ENCODE data around the gene CC2D1B. TPM values are rescaled to one million over a fixed set of nuclear protein-coding genes. Genes with fewer than 3 reads are reported as not detected.

CC2D1B gene
- polyA plus RNA-seq, 1 donor from 2014 or later = 20.1 TPM

DNA sequence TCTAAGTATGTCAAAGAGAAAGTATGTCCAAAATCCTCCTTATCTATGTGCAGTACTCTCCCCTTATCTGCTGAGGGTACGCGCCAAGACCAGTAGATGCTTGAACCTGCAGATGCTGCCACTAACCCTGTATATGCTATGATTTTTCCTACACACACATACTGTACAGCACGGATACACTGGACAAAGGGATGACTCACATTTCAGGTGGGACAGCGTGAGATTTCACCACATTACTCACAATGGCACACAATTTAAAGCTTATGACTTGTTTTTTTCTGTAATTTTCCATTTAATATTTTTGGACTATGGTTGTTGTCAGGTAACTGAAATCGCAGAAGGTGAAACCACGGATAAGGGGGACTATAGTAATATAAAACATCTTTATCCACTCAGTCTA lies 34.1 kb upstream of the CC2D1B start:
- H3K4me2 ChIP-seq (ENCODE audit: low read length) = no peak overlapping the region
- no peaks in the 10 kb centered on the region for H3K27me3 ChIP-seq (ENCODE audit: insufficient read depth, low read depth, low read length)
- no peak overlapping the region for H3K9ac ChIP-seq (ENCODE audit: low read length)
- H3K79me2 ChIP-seq (replicated peaks; ENCODE audit: insufficient read depth, low read length) = peaks cover 15% of the 10 kb centered on the region
- no peaks in the 10 kb centered on the region for H4K20me1 ChIP-seq (ENCODE audit: insufficient read depth)
- H3K9me2 ChIP-seq (ENCODE audit: insufficient read depth, low read length) = no peaks in the 10 kb centered on the region
- no peaks in the 10 kb centered on the region for H3F3A ChIP-seq (ENCODE audit: insufficient read depth, low read length, poor library complexity, severe bottlenecking)
- TF ChIP-seq POLR2AphosphoS5 (IDR thresholded peaks at IDR 0.05) (no peak), EZH2 (IDR thresholded peaks at IDR 0.05; ENCODE audit: borderline replicate concordance, insufficient read depth, low read length, poor library complexity, severe bottlenecking) (no peak), SMC3 (conservative IDR thresholded peaks at IDR 0.05; ENCODE audit: poor library complexity) (no peak), TAF1 (IDR thresholded peaks at IDR 0.05; ENCODE audit: low read depth) (no peak), MXI1 (conservative IDR thresholded peaks at IDR 0.05; ENCODE audit: poor library complexity, severe bottlenecking) (no peak), EP300 (conservative IDR thresholded peaks at IDR 0.05; ENCODE audit: poor library complexity, severe bottlenecking) (no peak), RAD21 (conservative IDR thresholded peaks at IDR 0.05) (no peak)
- TF ChIP-seq, protein P1, sequence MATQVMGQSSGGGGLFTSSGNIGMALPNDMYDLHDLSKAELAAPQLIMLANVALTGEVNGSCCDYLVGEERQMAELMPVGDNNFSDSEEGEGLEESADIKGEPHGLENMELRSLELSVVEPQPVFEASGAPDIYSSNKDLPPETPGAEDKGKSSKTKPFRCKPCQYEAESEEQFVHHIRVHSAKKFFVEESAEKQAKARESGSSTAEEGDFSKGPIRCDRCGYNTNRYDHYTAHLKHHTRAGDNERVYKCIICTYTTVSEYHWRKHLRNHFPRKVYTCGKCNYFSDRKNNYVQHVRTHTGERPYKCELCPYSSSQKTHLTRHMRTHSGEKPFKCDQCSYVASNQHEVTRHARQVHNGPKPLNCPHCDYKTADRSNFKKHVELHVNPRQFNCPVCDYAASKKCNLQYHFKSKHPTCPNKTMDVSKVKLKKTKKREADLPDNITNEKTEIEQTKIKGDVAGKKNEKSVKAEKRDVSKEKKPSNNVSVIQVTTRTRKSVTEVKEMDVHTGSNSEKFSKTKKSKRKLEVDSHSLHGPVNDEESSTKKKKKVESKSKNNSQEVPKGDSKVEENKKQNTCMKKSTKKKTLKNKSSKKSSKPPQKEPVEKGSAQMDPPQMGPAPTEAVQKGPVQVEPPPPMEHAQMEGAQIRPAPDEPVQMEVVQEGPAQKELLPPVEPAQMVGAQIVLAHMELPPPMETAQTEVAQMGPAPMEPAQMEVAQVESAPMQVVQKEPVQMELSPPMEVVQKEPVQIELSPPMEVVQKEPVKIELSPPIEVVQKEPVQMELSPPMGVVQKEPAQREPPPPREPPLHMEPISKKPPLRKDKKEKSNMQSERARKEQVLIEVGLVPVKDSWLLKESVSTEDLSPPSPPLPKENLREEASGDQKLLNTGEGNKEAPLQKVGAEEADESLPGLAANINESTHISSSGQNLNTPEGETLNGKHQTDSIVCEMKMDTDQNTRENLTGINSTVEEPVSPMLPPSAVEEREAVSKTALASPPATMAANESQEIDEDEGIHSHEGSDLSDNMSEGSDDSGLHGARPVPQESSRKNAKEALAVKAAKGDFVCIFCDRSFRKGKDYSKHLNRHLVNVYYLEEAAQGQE (IDR thresholded peaks at IDR 0.05; ENCODE audit: borderline replicate concordance) = no peak
- TF ChIP-seq, protein P2, sequence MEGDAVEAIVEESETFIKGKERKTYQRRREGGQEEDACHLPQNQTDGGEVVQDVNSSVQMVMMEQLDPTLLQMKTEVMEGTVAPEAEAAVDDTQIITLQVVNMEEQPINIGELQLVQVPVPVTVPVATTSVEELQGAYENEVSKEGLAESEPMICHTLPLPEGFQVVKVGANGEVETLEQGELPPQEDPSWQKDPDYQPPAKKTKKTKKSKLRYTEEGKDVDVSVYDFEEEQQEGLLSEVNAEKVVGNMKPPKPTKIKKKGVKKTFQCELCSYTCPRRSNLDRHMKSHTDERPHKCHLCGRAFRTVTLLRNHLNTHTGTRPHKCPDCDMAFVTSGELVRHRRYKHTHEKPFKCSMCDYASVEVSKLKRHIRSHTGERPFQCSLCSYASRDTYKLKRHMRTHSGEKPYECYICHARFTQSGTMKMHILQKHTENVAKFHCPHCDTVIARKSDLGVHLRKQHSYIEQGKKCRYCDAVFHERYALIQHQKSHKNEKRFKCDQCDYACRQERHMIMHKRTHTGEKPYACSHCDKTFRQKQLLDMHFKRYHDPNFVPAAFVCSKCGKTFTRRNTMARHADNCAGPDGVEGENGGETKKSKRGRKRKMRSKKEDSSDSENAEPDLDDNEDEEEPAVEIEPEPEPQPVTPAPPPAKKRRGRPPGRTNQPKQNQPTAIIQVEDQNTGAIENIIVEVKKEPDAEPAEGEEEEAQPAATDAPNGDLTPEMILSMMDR (IDR thresholded peaks at IDR 0.05; ENCODE audit: poor library complexity, severe bottlenecking) = no peak
- no peaks in the 10 kb centered on the region for H3K36me3 ChIP-seq (ENCODE audit: insufficient read depth, low read length)
- H3K9me3 ChIP-seq (ENCODE audit: low read length) = no peaks in the 10 kb centered on the region
- H2AFZ ChIP-seq (ENCODE audit: low read depth, low read length) = no peak overlapping the region
- no peak overlapping the region for H3K4me3 ChIP-seq (ENCODE audit: low read length)
- no peak overlapping the region for H3K27ac ChIP-seq (ENCODE audit: low read length)

DNA sequence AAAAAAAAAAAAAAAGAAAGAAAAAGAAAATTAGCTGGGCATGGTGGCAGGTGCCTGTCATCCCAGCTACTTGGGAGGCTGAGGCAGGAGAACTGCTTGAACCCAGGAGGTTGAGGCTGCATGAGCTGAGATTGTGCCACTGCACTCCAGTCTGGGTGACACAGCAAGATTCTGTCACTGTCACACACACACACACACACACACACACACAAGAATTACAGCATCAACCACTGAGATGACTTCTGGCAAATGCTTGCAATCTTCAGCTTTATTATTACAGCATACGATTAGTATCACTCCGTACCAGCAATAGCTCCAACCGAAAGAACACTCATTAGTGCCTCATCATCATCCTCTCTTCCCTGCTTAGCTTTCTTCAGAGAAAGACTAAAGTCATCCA lies 33.6 kb upstream of the CC2D1B start:
- Histone ChIP-seq H3K9ac (ENCODE audit: low read length) (no peak overlapping the region), H2AFZ (ENCODE audit: low read depth, low read length) (no peak overlapping the region), H3K27me3 (ENCODE audit: insufficient read depth, low read depth, low read length) (no peaks in the 10 kb centered on the region), H3K4me3 (ENCODE audit: low read length) (no peak overlapping the region), H3F3A (ENCODE audit: insufficient read depth, low read length, poor library complexity, severe bottlenecking) (no peaks in the 10 kb centered on the region), H4K20me1 (ENCODE audit: insufficient read depth) (no peaks in the 10 kb centered on the region), H3K27ac (ENCODE audit: low read length) (no peak overlapping the region), H3K4me2 (ENCODE audit: low read length) (no peak overlapping the region), H3K79me2 (replicated peaks; ENCODE audit: insufficient read depth, low read length) (peaks cover 11% of the 10 kb centered on the region), H3K9me3 (ENCODE audit: low read length) (no peaks in the 10 kb centered on the region), H3K36me3 (ENCODE audit: insufficient read depth, low read length) (no peaks in the 10 kb centered on the region), H3K9me2 (ENCODE audit: insufficient read depth, low read length) (no peaks in the 10 kb centered on the region)
- no peak for TF ChIP-seq EP300 (conservative IDR thresholded peaks at IDR 0.05; ENCODE audit: poor library complexity, severe bottlenecking)
- no peak for TF ChIP-seq SMC3 (conservative IDR thresholded peaks at IDR 0.05; ENCODE audit: poor library complexity)
- TF ChIP-seq TAF1 (IDR thresholded peaks at IDR 0.05; ENCODE audit: low read depth) = no peak
- TF ChIP-seq, protein P2 (IDR thresholded peaks at IDR 0.05; ENCODE audit: poor library complexity, severe bottlenecking) = no peak

Data from neural cell (in vitro differentiated cells).